ENCODE results near the gene CHRNB1.

CHRNB1 gene

DNA sequence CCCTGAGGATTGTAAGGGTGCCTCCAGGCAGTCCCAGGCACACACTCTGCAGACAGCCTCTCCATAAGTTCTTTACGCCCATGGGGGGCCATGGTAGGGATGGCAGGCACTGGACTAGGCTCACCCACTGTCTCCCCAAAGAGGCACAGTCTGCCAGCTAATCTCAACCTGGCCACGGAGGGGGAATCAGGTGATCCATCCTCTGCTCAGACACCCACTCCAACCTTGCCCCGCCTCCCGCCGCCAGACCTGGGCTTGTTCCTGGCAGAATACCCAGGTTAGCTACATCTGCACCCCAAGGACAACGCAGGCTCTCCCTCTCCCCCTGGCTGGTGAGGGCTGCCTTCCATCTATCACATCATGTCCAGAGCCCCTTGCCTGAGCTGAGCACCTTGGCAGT, 36.0 kb upstream of the CHRNB1 start:
- H3K4me3 ChIP-seq (ENCODE audit: low read depth, low read length): no peak overlapping the region
- TF ChIP-seq, protein P1, sequence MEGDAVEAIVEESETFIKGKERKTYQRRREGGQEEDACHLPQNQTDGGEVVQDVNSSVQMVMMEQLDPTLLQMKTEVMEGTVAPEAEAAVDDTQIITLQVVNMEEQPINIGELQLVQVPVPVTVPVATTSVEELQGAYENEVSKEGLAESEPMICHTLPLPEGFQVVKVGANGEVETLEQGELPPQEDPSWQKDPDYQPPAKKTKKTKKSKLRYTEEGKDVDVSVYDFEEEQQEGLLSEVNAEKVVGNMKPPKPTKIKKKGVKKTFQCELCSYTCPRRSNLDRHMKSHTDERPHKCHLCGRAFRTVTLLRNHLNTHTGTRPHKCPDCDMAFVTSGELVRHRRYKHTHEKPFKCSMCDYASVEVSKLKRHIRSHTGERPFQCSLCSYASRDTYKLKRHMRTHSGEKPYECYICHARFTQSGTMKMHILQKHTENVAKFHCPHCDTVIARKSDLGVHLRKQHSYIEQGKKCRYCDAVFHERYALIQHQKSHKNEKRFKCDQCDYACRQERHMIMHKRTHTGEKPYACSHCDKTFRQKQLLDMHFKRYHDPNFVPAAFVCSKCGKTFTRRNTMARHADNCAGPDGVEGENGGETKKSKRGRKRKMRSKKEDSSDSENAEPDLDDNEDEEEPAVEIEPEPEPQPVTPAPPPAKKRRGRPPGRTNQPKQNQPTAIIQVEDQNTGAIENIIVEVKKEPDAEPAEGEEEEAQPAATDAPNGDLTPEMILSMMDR (IDR thresholded peaks at IDR 0.05; ENCODE audit: low read depth, low read length): no peak

DNA sequence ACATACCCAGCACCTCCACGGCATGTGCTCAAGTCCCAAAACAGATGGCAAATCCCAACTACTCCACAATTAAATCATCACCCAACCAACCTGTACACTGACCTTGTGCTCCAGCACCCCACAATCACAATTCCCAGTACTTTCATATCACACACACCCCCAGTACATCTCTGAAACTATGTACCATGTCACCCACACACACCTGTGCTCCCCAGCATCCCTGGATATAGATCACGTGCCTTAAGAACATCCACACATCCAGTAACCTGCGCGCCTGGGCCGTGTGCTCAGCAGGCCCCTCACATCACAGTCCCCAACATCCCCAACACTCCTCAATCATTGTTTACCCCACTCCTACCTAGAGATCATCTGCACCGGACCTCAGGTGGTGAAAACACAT, 35.1 kb upstream of the CHRNB1 start:
- no peak overlapping the region for H3K4me3 ChIP-seq (ENCODE audit: low read depth, low read length)

DNA sequence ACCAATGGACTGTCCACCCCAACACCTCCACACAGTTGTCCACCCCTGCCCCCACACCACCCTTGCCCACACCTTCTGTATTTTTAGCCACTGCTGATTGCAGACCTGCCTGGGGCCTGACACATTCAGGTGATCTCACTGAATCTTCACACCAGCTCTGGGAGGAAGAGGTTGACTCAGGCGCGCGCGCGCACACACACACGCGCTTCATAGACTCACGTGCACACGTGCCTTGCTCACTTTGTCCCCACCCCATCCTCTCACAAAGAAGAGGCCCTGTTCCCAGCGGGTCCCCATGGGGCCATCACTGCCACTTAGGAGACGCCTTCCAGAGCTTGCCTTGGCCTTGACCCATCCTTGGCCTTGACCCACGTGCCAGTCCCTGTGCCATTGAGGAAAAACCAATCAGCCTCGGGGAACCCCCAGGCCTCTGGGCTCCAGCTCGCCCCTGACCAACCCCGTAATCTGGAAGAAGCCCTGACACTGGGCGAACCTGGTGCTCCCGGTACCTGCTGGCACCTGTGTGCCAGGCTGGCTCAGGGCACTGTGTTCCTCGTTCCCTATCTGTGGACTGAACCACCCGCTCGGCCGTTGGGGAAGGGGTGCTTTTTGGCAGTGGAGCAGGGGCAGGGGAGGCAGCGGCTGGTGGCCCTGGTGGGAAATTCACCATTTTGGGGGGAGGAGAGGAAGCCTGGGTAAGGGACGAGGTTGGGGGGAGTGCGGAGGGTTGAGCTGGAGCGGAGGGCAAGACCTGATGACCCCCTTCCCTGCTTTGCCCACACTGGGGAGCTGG, 34.0 kb upstream of the CHRNB1 start:
- TF ChIP-seq, protein P1 (IDR thresholded peaks at IDR 0.05; ENCODE audit: low read depth, low read length): no peak
- no peak overlapping the region for H3K4me3 ChIP-seq (ENCODE audit: low read depth, low read length)

More for the DNA sequence above, 35.1 kb upstream of the CHRNB1 start:
- TF ChIP-seq, protein P1 (IDR thresholded peaks at IDR 0.05; ENCODE audit: low read depth, low read length): no peak

DNA sequence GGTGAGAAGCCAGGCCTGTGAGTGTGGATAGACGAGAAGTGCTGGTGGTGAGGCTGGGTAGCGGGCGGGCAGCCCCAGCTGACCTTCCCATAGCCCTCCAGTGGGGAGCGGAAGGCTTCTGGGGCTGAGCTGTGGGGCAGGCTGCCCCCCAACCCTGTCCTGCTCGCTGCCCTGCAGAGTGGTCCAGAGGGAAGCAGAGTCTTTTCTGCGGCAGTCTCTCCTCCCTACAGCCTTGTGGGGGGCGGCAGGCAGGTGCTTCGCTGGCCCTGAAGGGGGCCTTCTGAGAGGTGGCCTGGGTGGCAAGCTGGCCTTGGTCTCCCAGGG, 33.5 kb upstream of the CHRNB1 start:
- TF ChIP-seq, protein P1 (IDR thresholded peaks at IDR 0.05; ENCODE audit: low read depth, low read length): no peak
- H3K4me3 ChIP-seq (ENCODE audit: low read depth, low read length): no peak overlapping the region

DNA sequence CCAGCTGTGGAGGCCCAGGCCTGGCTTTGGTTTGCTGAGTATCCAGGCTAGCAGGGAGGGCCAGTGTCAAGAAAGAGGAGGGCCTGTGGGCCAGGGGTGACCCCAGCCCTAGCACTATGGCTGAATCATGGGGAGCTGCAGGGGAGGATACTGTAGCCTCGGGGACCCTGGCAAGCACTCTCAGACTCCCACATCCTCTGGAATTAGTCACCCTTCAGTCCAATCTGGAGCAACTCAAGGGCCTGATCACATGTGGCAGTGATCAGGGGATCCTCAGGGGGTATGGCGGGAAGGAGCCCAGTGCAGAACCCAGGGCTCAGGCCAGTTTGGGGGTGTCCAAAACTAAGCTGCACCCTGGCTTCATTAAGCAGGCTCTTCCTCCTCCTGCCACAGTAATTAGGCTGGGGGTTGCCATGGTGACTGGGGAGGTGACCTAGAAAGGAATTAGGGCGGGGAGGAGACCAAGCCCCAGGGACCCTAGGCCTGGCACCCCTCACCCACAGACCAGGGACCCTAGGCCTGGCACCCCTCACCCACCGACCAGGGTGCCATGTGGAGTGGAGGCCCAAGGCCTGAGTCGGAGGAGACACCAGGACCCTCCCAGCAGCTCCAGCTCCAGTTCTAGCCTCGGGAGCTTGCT, 31.4 kb upstream of the CHRNB1 start:
- TF ChIP-seq, protein P1 (IDR thresholded peaks at IDR 0.05; ENCODE audit: low read depth, low read length): no peak
- no peak overlapping the region for H3K4me3 ChIP-seq (ENCODE audit: low read depth, low read length)

DNA sequence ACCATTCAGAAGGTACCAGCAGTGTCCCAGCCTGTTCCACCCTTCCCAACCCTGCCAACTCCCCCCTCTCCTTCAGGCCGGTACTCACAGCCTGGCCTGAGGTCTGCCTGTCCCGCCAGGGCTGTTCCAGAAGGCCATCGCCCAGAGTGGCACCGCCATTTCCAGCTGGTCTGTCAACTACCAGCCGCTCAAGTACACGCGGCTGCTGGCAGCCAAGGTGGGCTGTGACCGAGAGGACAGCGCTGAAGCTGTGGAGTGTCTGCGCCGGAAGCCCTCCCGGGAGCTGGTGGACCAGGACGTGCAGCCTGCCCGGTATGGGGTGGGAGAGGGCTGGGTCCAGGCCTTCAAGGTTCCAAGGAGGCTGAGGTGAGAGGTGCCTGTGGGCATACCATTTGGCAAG, 30.0 kb upstream of the CHRNB1 start:
- TF ChIP-seq, protein P1 (IDR thresholded peaks at IDR 0.05; ENCODE audit: low read depth, low read length): no peak

DNA sequence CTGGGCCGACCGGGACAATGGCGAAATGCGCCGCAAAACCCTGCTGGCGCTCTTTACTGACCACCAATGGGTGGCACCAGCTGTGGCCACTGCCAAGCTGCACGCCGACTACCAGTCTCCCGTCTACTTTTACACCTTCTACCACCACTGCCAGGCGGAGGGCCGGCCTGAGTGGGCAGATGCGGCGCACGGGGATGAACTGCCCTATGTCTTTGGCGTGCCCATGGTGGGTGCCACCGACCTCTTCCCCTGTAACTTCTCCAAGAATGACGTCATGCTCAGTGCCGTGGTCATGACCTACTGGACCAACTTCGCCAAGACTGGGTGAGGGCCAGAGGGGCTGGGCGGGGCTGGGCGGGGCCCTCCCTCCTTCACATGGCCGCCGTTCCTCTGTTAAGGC, 29.1 kb upstream of the CHRNB1 start:
- TF ChIP-seq, protein P1 (IDR thresholded peaks at IDR 0.05; ENCODE audit: low read depth, low read length): no peak
- no peak overlapping the region for H3K4me3 ChIP-seq (ENCODE audit: low read depth, low read length)

More for the DNA sequence above, 30.0 kb upstream of the CHRNB1 start:
- H3K4me3 ChIP-seq (ENCODE audit: low read depth, low read length): no peak overlapping the region

All from WI38 (cell line).